ENCODE data around the gene ABHD2.

DNA sequence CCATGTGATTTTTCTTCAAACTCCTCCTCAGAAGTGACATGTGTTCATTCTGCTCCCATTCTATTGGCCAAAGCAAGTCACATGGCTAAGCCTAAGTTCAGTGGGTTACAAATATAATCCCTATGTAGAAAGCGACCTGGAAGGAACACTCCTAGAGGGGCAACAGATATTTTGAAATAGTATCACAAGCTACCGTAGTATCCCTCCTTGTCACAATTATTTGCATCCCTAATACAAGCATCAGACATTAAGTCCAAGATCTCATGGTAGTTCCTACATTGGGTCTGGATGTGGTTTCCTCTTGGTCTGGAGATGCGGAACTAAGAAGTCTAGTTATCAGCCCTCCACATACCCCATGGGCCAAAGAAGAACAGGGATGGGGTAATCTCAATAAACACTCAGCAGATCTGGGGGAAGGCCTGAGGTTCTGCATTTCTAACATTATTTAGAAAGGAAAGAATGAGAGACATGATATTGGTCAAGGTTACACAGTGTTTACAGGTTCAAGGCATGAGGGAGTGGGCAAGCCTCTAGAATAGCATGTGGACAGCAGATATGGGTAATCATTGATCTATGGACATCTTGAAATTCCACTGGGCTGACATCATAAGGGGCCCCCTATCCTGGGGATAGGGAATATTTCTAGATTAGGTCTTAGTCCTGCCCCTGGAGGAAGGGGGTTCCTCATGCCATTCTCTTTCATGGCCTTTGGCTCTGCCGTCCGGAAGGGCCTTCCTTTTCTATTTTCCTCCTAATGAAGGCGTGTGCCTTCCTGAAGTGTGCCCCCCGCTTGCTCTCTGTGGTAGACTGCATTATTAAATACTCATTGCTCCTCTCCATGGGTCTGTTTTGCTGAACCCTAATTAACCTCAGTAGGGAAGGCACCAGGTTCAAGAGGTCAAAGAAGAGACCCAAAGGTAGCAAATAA is 17.8 kb upstream of the ABHD2 start:
- TF ChIP-seq, protein P1, sequence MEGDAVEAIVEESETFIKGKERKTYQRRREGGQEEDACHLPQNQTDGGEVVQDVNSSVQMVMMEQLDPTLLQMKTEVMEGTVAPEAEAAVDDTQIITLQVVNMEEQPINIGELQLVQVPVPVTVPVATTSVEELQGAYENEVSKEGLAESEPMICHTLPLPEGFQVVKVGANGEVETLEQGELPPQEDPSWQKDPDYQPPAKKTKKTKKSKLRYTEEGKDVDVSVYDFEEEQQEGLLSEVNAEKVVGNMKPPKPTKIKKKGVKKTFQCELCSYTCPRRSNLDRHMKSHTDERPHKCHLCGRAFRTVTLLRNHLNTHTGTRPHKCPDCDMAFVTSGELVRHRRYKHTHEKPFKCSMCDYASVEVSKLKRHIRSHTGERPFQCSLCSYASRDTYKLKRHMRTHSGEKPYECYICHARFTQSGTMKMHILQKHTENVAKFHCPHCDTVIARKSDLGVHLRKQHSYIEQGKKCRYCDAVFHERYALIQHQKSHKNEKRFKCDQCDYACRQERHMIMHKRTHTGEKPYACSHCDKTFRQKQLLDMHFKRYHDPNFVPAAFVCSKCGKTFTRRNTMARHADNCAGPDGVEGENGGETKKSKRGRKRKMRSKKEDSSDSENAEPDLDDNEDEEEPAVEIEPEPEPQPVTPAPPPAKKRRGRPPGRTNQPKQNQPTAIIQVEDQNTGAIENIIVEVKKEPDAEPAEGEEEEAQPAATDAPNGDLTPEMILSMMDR (conservative IDR thresholded peaks at IDR 0.05; ENCODE audit: low read depth, low read length) = no peak
- no peak for TF ChIP-seq EZH2 (IDR thresholded peaks at IDR 0.05; ENCODE audit: borderline replicate concordance, low read depth, low read length, poor library complexity, severe bottlenecking)
